Fibroblast of pulmonary artery (primary cell): ENCODE results near the gene MSMO1.

ENCODE experiments used
- DNase-seq: peaks from one replicate; pipeline ENCODE4 v3.0.0-alpha.2; 2010; ENCODE audit warnings: low read depth
- H3K4me3 ChIP-seq: replicated peaks from 2 replicates; pipeline ENCODE4 v1.5.1; 2011; ENCODE audit warnings: low read depth, mild to moderate bottlenecking, control low read depth, low read length, moderate library complexity
- CTCF ChIP-seq: IDR thresholded peaks from 2 replicates; pipeline ENCODE4 v1.5.1; 2011; ENCODE audit warnings: mild to moderate bottlenecking, control low read depth, low read length, inconsistent platforms; ENCODE audit errors: missing control alignments

The MSMO1 gene

GRCh38 chr4:165370530-165370929 lies 43.1 kb downstream of the MSMO1 start:
- H3K4me3 ChIP-seq, result no peak overlapping the region
- no peak for DNase-seq
- no peak for TF ChIP-seq CTCF

- H3K4me3 ChIP-seq, result no peak overlapping the region
- TF ChIP-seq CTCF, result no peak
- no peak for DNase-seq
These were observed 48.0 kb downstream of the MSMO1 start for GRCh38 chr4:165375465-165375864.

GRCh38 chr4:165378398-165378744 lies 50.9 kb downstream of the MSMO1 start:
- TF ChIP-seq CTCF, result no peak
- peak overlapping the region; percentile 57 for H3K4me3 ChIP-seq
- DNase-seq, result no peak

- peak; percentile 76 for DNase-seq
- peak within 1 kb of the TSS; percentile 57 for H3K4me3 ChIP-seq
- TF ChIP-seq CTCF, result peak; percentile 48
These were observed 51.5 kb downstream of the MSMO1 start, which contains the start of gene CPE for GRCh38 chr4:165378745-165379677. TSS of gene CPE (plus strand) at chr4:165379008. CDS start at chr4:165379222, 214 bp downstream.

- TF ChIP-seq CTCF, result no peak
- no peak for DNase-seq
- H3K4me3 ChIP-seq, result peak overlapping the region; percentile 57
These were observed 52.2 kb downstream of the MSMO1 start for GRCh38 chr4:165379678-165380064.

- DNase-seq, result no peak
- no peak for TF ChIP-seq CTCF
- H3K4me3 ChIP-seq, result no peak overlapping the region
These were observed 53.3 kb downstream of the MSMO1 start for GRCh38 chr4:165380805-165381204.

- no peak overlapping the region for H3K4me3 ChIP-seq
- no peak for TF ChIP-seq CTCF
- no peak for DNase-seq
These were observed 54.4 kb downstream of the MSMO1 start for GRCh38 chr4:165381821-165382373.
